Lower leg skin (tissue), 4 donors: ENCODE measurements around the gene ACOX1. TPM values are rescaled to one million over a fixed set of nuclear protein-coding genes. Genes with fewer than 3 reads are reported as not detected.

ENCODE experiments used
- DNase-seq, 2 donors: peaks; one replicate each; pipeline ENCODE4 v3.0.0-alpha.2; 2019; ENCODE audit warnings: low spot score in 2 of 2
- H3K4me3 ChIP-seq: fragments of 200-600 bp; sonication (generic); 2 replicates; pipeline ENCODE4 v1.5.1; 2017; ENCODE audit warnings: mild to moderate bottlenecking, low read depth; ENCODE audit not compliant: poor library complexity, severe bottlenecking
- POLR2A ChIP-seq, 2 donors: fragments of 450-650 bp; IDR thresholded peaks; one replicate each; pipeline ENCODE4 v1.6.1; 2016 to 2017; ENCODE audit warnings: antibody characterized with exemption in 2 of 2, mild to moderate bottlenecking in 1 of 2, moderate library complexity in 1 of 2
- WGBS, 2 donors: methylation state at CpG; one replicate each; pipeline ENCODE4 v1.1.5; 2018; 5-methylcytosine and 5-hydroxymethylcytosine counted together
- intact Hi-C: fragments of 100-400 bp; cut with DNase I; formaldehyde crosslinking; loops from one replicate; pipeline ENCODE4 v1.15.0; 2023; ENCODE audit warnings: low total_unique reads
- total RNA-seq, 4 donors: library from RNA; depleted of rRNA; stranded (reverse); fragments of >200 nt; gene quantifications; one replicate each; pipeline ENCODE4 v1.1.0, GENCODE V29; 2016
- TF ChIP-seq, protein P1 (sequence below), 3 donors: fragments of 450-650 bp; IDR thresholded peaks; one replicate each; pipeline ENCODE4 v1.5.1; 2016; ENCODE audit warnings: antibody characterized with exemption in 3 of 3, mild to moderate bottlenecking in 3 of 3, moderate library complexity in 2 of 3

The ACOX1 gene
- total RNA-seq, result 100 to 1,000 TPM in 1 of 4 donors, 10 to 100 TPM in 3; 71.2 to 102 (median 81.3) TPM

DNA sequence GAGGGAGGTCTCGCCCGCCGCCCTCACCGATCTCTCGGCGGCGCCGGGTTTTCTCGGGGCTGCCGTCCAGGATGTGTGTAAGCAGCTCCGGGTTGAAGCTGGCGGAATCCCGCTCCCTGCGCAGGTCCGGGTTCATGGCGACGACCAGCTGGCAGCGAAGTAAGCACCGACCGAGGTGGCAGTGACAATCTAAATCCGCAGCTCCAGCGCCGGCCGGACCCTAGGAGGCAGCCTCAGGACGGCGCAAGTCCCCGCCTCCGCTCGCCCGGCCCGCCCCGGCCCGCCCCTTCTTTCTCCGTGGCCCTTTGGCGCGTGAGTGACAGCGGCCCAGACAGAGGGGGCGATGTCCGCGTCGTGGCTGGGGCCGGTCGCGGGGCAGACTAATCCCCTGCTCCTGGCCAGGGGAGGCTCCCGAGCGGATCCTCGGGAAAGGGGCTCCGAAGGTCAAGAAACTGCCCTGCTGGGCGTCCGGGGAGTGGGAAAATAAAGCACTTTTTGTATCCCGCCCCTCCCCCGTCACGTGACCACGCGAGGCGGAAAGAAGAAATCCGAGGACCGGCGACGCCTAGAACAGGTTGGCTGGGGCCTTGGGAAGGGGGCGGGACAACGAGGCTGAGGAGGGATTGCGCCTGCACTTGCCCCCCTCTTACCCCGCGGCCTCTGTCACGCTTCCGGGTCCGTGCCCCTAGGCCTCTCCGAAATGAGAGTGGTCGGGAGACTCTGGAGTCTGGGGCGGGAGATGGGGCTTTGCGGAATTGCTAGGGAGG is at the start of gene ACOX1, which contains the start of gene TEN1:
Gene ACOX1 (minus strand): TSS at position 229 of the 767 bp plus-strand sequence. CDS start 93 bp downstream, at position 136.
Gene TEN1 (plus strand): TSS at position 303 of the 767 bp plus-strand sequence. CDS start 6,953 bp downstream, outside the sequence.
- peak within 1 kb of the TSS; percentile 89 for H3K4me3 ChIP-seq
- TF ChIP-seq POLR2A (IDR thresholded peaks at IDR 0.05), result peak in 1 of 2 donors; percentile 57
- TF ChIP-seq, protein P1, sequence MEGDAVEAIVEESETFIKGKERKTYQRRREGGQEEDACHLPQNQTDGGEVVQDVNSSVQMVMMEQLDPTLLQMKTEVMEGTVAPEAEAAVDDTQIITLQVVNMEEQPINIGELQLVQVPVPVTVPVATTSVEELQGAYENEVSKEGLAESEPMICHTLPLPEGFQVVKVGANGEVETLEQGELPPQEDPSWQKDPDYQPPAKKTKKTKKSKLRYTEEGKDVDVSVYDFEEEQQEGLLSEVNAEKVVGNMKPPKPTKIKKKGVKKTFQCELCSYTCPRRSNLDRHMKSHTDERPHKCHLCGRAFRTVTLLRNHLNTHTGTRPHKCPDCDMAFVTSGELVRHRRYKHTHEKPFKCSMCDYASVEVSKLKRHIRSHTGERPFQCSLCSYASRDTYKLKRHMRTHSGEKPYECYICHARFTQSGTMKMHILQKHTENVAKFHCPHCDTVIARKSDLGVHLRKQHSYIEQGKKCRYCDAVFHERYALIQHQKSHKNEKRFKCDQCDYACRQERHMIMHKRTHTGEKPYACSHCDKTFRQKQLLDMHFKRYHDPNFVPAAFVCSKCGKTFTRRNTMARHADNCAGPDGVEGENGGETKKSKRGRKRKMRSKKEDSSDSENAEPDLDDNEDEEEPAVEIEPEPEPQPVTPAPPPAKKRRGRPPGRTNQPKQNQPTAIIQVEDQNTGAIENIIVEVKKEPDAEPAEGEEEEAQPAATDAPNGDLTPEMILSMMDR (IDR thresholded peaks at IDR 0.05), result peak in 1 of 3 donors; percentile 49
- intact Hi-C loops, result no loop called here
- WGBS, 2 donors, result 0% methylated on average over 34 to 58 of the region's 72 CpGs
- peak; percentile 98 to 100 for DNase-seq

DNA sequence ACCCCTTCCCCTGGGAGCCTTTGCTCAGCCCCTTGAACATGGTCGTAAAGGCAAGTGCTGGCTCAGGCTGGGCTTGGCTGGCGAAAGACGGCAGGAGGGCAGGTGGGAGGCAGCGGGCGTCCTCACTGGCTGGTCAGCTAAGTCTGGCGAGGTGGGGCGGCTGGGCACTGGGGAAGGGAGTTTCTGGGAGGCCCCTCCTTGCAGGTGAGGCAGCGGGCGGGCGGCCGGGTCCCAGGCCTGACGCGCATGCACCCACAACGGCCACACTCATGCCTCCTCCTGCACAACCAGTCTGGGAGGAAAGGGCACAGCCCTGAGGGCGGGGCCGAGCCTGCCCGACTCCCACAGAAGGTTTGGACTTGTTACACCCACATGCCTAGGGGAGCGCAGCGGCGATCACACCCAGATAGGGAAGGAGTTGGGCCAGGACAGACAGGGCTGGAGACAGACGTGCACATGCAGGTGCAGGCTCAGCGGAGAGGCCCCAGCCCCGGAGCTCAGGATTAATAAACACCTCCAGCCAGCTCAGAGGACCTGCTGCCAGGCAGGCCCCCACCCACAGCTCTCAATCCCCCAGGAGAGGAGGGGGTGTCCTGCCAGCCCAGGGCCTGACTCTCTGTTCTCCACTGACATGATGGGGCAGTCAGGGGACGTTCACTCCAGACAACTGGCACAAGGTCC is 48.3 kb upstream of the ACOX1 start, which contains the start of gene EVPL:
Gene EVPL (minus strand): TSS at position 148 of the 681 bp plus-strand sequence. CDS start 108 bp downstream, at position 40.
- peak in 1 of 2 donors; percentile 82 for DNase-seq
- peak within 1 kb of the TSS; percentile 46 for H3K4me3 ChIP-seq
- intact Hi-C loops, result no loop called here
- TF ChIP-seq, protein P1 (IDR thresholded peaks at IDR 0.05), result no peak
- no peak for TF ChIP-seq POLR2A (IDR thresholded peaks at IDR 0.05)
- 57 to 68% methylated on average over 17 to 23 of the region's 24 CpGs for WGBS, 2 donors

DNA sequence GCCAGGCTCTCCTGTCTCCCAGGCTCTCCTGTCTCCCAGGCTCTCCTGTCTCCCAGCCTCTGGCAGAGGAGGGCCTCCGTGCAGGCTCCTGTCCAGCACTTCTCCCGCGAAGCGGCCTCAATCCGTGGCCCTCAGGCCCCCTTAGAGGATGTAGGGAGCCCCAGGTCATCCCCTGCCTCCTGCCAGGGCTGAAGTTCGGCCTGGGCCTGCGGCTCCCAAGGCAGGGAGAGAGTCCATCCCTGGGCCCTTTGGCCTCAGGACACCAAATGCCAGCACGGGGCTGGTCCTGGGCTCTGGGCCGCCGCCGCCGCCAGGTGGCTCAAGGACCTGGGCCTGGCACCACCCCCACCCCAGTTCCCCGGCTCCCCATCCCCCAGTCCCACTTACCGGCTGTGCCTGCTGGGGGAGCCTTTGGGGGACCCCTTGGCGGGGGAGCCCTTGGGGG is 47.8 kb upstream of the ACOX1 start:
- peak overlapping the region; percentile 46 for H3K4me3 ChIP-seq
- no peak for TF ChIP-seq POLR2A (IDR thresholded peaks at IDR 0.05)
- TF ChIP-seq, protein P1 (IDR thresholded peaks at IDR 0.05), result no peak
- DNase-seq, result no peak
- intact Hi-C loops, result no loop called here
- 45 to 50% methylated on average over 7 to 13 of the region's 15 CpGs for WGBS, 2 donors

DNA sequence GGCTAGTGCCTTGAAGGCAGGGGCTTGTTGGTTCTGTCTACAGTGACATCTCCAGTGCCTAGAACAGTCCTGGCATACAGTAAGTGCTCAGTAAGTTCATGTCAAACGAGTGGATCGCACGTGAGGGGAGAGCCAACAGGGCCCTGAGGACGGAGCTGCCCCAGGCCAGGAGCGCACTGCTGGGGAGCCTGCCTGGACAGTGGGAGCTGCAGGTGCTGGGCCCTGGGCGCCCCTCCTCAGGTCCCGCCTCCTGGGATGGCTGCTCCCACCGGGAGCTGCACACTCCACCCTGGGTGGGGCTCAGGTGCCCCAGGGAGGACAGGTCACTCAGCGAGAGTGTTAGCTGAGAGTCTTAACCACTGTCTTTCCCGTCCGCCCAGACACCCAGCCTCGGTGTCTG is 46.3 kb upstream of the ACOX1 start:
- intact Hi-C loops, result no loop called here
- DNase-seq, result no peak
- H3K4me3 ChIP-seq, result no peak overlapping the region
- TF ChIP-seq, protein P1 (IDR thresholded peaks at IDR 0.05), result no peak
- no peak for TF ChIP-seq POLR2A (IDR thresholded peaks at IDR 0.05)
- 53 to 65% methylated on average over 7 to 10 of the region's 12 CpGs for WGBS, 2 donors

DNA sequence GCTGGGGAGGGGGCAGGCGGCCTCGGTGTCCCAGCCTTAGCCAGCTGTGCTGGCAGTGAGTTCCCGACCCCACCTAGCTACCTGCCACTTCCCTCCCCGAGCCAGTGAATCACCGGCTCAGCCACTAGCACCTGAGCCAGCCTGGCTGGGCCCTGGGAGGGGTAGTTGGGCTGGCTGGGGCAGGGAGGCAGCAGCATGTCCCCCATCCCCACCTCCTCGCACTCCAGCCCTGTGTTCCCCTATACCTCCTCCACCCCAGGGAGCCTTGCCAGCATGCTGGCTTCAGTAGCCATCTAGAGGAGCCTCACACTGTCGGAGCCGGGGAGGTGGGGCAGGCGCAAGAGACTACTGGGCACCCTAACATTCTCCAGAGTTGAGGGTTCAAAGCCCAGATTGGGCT is 45.4 kb upstream of the ACOX1 start:
- intact Hi-C loops, result no loop called here
- no peak for TF ChIP-seq POLR2A (IDR thresholded peaks at IDR 0.05)
- TF ChIP-seq, protein P1 (IDR thresholded peaks at IDR 0.05), result no peak
- no peak for DNase-seq
- 40 to 57% methylated on average over 3 to 7 of the region's 9 CpGs for WGBS, 2 donors
- H3K4me3 ChIP-seq, result no peak overlapping the region
